NK-92 (cell line): ENCODE measurements around the gene PARP11.
"Not testable (repeated sequence)": the region's sequence is repeated elsewhere in the genome, so short reads cannot be mapped to it uniquely, and the experiment has no call there.

Source experiments
- DNase-seq: peaks from one replicate; lab custom pipeline; 2025; ENCODE audit not compliant: unreplicated experiment; lab: John Stamatoyannopoulos, UW

The PARP11 gene

GRCh38 chr12:3884671-3885070 is 11.5 kb upstream of the PARP11 start:
- no peak for DNase-seq

- no peak for DNase-seq
These were observed 9.8 kb upstream of the PARP11 start for GRCh38 chr12:3882896-3883564.

- no peak for DNase-seq
These were observed 9.2 kb upstream of the PARP11 start for GRCh38 chr12:3882406-3882805.

GRCh38 chr12:3881281-3881950 is 8.2 kb upstream of the PARP11 start:
- no peak for DNase-seq

- no peak for DNase-seq
These were observed 6.6 kb upstream of the PARP11 start for GRCh38 chr12:3879846-3880245.

- DNase-seq = no peak
These were observed 1.8 kb downstream of the PARP11 start for GRCh38 chr12:3871356-3871755.

- no peak for DNase-seq
These were observed 3.3 kb downstream of the PARP11 start for GRCh38 chr12:3869865-3870264.

GRCh38 chr12:3869433-3869832 is 3.8 kb downstream of the PARP11 start:
- no peak for DNase-seq

GRCh38 chr12:3863756-3864155 is 9.4 kb downstream of the PARP11 start:
- DNase-seq = no peak

GRCh38 chr12:3842517-3842916 is 30.7 kb downstream of the PARP11 start:
- no peak for DNase-seq

- no peak for DNase-seq
These were observed 31.4 kb downstream of the PARP11 start for GRCh38 chr12:3841783-3842182.

GRCh38 chr12:3840833-3841232 is 32.4 kb downstream of the PARP11 start:
- DNase-seq = not testable (repeated sequence)

GRCh38 chr12:3839745-3840144 is 33.5 kb downstream of the PARP11 start:
- DNase-seq = not testable (repeated sequence)

GRCh38 chr12:3838701-3839548 is 34.3 kb downstream of the PARP11 start:
- DNase-seq = not testable (repeated sequence)

GRCh38 chr12:3838076-3838475 is 35.1 kb downstream of the PARP11 start:
- DNase-seq = no peak

GRCh38 chr12:3837049-3837448 is 36.1 kb downstream of the PARP11 start:
- DNase-seq = no peak

- no peak for DNase-seq
These were observed 36.6 kb downstream of the PARP11 start for GRCh38 chr12:3836641-3837040.

- DNase-seq = no peak
These were observed 37.3 kb downstream of the PARP11 start for GRCh38 chr12:3835914-3836313.

- no peak for DNase-seq
These were observed 38.4 kb downstream of the PARP11 start for GRCh38 chr12:3834774-3835173.

GRCh38 chr12:3833670-3834310 is 39.4 kb downstream of the PARP11 start:
- no peak for DNase-seq

GRCh38 chr12:3832738-3833137 is 40.5 kb downstream of the PARP11 start:
- no peak for DNase-seq
